GM19372 (cell line): ENCODE results near the gene NUFIP2.
"Not testable (repeated sequence)": the region's sequence is repeated elsewhere in the genome, so short reads cannot be mapped to it uniquely, and the experiment has no call there.

Experiments used
- ATAC-seq: cut with Tn5 transposase; IDR thresholded peaks from one replicate; pipeline ENCODE4 v1.9.1; 2021; ENCODE audit warnings: mild to moderate bottlenecking, low read depth, moderate library complexity; ENCODE audit not compliant: unreplicated experiment

The NUFIP2 gene

GRCh38 chr17:29240477-29240876 lies 53.5 kb downstream of the NUFIP2 start:
- ATAC-seq: no peak

DNA sequence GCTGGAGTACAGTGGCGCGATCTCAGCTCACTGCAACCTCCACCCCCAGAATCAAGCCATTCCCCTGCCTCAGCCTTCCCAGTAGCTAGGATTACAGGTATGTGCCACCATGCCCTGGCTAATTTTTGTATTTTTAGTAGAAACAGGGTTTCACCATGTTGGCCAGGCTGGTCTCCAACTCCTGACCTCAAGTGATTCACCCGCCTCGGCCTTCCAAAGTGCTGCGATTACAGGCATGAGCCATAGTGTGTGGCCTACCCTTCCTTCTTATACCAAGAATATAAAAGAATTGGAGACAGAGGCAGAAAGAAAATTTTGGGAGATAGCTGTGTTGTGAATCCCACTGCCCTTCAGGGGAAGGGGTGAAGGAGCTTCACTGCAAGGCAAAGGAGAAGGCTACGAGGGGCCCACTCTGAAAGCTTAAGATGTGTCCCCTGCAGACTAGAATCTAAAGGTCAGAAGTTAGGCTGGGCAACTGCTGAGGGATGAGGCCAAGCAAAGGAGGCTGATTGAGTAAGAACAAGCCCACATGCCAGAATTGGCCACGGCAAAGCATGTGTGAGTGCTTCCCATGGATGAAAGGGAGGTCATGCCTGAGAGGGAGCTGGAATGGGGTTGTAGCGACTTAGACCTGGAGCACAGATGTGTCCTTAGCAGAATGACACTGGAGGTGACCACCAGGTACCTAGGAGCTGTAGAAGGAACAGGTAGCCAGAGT lies 55.7 kb downstream of the NUFIP2 start:
- ATAC-seq: no peak

GRCh38 chr17:29237476-29238132 lies 56.3 kb downstream of the NUFIP2 start:
- no peak for ATAC-seq

- ATAC-seq: no peak
Measured at GRCh38 chr17:29235904-29236303, 58.0 kb downstream of the NUFIP2 start.

DNA sequence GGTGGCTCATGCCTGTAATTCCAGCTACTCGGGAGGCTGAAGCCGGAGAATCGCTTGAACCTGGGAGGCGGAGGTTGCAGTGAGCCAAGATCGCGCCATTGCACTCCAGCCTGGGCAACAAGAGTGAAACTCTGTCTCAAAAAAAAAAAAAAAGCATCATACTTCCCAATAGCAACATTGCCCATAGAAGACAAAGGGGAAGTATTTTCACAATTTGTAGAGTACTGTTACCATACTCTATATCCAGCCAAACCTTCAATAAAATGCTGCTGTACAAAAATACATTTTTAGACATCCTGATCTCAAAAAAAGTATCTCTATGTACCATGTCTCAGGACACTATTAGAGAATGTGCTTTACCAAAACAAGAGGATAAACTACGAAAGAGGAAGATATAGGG lies 59.0 kb downstream of the NUFIP2 start:
- ATAC-seq: not testable (repeated sequence)

DNA sequence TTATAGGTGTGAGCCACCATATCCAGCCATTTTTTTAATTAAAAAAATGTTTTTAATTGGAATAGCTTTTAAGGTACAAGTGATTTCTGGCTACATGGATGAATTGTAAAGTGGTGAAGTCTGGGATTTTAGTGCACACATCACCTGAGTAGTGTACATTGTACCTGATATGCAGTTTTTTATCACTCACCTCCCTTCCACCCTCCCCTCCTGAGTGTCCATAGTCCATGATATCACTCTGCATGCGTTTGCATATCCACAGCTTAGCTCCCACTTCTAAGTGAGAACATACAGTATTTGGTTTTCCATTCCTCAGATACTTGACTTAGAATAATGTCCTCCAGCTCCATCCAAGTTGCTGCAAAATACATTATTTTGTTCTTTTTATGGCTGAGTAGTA lies 60.6 kb downstream of the NUFIP2 start:
- no peak for ATAC-seq

- ATAC-seq: no peak
Measured at GRCh38 chr17:29225396-29225795, 68.6 kb downstream of the NUFIP2 start.

GRCh38 chr17:29221338-29221737 lies 72.6 kb downstream of the NUFIP2 start:
- ATAC-seq: not testable (repeated sequence)

DNA sequence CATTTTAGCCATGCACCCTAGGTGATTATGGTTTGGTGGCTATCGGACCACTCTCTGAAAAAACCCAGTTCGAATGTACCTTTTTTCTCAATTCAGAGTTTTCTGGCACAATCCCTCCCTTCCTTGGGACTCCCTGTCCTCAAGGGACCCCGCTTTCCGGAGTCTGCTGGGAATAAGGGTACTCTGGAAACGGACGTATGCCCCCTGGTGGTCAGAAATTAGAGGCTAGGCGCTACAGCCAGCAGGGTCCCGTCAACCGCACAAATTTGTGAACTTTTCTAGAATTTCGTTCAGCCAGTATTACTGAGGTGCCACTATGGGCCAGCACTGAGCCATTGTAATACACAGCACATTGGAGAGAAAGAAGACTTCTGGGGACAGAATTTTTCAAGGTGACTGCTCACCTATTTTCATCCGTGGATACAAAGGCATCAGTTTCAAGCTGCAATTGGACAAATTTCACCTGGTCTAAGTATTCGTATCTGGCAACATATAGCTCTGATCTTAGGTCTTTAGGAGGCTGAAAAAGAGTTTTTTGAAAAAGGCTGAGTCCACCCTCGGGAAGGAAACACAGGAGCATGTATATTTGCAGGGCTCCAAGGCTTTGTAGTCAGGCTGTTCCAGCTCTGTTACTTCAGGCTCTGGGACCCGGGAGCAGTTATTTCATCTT lies 74.4 kb downstream of the NUFIP2 start:
- ATAC-seq: peak; percentile 56

GRCh38 chr17:29216856-29217255 lies 77.1 kb downstream of the NUFIP2 start:
- ATAC-seq: no peak

- ATAC-seq: no peak
Measured at GRCh38 chr17:29216181-29216580, 77.8 kb downstream of the NUFIP2 start.

GRCh38 chr17:29215717-29216116 lies 78.2 kb downstream of the NUFIP2 start:
- no peak for ATAC-seq

- ATAC-seq: no peak
Measured at GRCh38 chr17:29215174-29215573, 78.8 kb downstream of the NUFIP2 start.

DNA sequence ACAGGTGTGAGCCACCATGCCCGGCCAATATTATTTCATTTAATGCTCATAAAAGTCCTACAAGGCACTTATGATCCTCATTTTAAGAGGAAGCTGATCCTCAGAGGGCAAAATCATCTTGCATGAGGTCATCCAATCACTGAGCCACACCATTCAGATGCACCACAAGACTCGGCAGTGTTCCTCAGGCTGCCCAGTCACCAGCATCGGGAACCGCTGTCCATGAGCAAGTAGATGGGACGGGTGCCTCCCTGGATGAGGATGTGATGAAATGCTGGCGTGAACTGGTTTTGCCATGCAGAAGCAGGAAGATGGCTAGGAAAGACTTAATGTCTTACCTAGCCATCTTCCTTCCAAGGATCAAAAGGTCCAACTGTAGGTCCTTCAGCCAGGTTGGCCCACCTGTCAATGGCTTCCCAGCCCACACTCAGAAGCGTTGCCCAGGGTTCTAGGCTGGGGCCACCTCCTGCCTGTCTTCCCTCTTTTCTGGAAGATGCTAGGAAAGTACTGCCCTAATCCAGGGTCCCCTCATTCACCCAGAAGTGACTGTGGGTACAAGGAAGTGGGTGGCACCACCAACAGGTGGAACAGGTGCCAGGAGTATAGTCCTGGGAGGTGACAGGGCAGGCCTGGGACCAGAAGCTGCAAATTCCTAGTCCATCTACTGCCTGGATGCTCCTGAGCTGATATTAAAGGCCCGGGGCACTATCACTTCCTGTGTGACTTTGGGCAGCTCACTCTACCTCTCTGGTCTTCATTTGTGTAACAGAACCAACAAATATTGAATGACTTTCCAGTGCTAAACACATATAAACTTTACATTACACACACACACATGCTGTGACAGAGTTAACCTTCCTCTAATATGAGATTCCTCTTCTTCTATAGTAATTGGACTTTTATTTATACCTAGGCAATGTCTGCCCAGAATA lies 79.5 kb downstream of the NUFIP2 start:
- ATAC-seq: no peak

GRCh38 chr17:29212681-29213121 lies 81.2 kb downstream of the NUFIP2 start:
- no peak for ATAC-seq

GRCh38 chr17:29212094-29212631 lies 81.8 kb downstream of the NUFIP2 start:
- ATAC-seq: no peak

DNA sequence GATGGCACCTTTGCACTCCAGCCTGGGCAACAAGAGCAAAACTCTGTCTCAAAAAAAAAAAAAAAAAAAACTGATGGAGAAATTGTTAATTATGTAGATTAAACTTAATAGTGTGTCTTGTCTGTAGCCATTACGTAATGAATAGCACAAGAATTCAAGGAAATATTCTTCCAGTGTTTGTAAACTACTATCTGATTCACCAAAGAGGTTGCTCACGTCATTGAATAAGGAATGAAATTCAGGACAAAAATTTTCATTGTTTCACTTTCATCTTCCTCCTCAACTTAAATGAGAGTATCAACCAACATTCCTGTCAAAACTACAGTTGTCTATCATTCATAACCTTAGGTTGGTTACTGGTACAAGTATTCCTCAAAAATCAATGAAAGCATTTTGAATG lies 83.1 kb downstream of the NUFIP2 start:
- no peak for ATAC-seq

DNA sequence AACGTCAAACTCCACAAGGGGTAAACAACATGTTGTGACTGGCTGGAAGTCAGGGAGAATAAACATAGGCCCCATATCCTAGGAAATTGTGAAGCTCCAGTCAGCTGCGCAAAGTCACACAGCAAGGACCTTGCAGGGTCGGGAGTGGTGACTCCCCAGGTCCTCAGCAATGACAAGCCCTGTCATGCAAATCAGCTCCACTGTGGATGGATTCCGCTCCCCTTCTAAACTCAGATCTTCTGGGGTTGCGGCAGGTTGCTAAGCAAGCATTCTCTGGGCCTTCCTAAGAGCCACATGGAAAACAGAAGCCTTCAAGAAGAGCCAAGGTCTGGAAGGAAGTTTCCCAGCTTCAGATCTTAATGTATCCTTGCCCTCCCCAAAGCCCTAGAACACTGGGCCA lies 84.9 kb downstream of the NUFIP2 start:
- no peak for ATAC-seq

DNA sequence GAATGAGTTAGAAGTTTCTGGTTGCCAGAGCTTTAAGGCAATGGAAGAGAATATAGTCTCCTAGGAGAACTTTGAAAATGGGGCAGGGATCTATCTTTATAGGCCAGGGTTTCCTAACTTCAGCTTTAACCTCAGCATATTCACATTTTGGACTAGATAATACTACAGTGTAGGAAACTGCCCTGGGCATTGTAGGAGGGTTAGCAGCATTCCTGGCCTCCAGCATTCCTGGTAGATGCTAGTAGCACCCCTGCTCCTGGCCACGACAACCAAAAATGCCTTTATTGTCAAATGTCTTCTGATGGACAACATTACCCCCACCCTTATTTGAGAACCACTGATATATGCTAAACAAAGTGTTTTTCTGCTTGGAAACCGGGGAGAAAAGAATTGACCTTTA lies 86.0 kb downstream of the NUFIP2 start:
- ATAC-seq: no peak
